Esophagus (tissue), 2 donors: ENCODE results near the gene KDM4B. TPM values are rescaled to one million over a fixed set of nuclear protein-coding genes. Genes with fewer than 3 reads are reported as not detected.

Source experiments
- H3K27ac ChIP-seq, 2 donors: one replicate each; pipeline ENCODE4 v1.5.1; 2013; ENCODE audit warnings: low read depth in 2 of 2, mild to moderate bottlenecking in 2 of 2, inconsistent platforms in 1 of 2, low read length in 1 of 2, moderate library complexity in 1 of 2
- H3K27me3 ChIP-seq, 2 donors: one replicate each; pipeline ENCODE4 v1.6.1; 2013; ENCODE audit warnings: low read length in 2 of 2, control low read depth in 1 of 2, mild to moderate bottlenecking in 1 of 2; ENCODE audit not compliant: insufficient read depth in 2 of 2, control insufficient read depth in 1 of 2
- H3K36me3 ChIP-seq, 2 donors: one replicate each; pipeline ENCODE4 v1.6.1; 2013; ENCODE audit warnings: low read length in 1 of 2; ENCODE audit not compliant: control insufficient read depth in 2 of 2, insufficient read depth in 2 of 2
- H3K4me1 ChIP-seq, 2 donors: one replicate each; pipeline ENCODE4 v1.6.1; 2013; ENCODE audit warnings: low read length in 1 of 2; ENCODE audit not compliant: control insufficient read depth in 2 of 2, insufficient read depth in 2 of 2
- H3K4me3 ChIP-seq, 2 donors: one replicate each; pipeline ENCODE4 v1.5.1; 2013; ENCODE audit warnings: low read length in 2 of 2, mild to moderate bottlenecking in 2 of 2, low read depth in 1 of 2, moderate library complexity in 1 of 2
- H3K9me3 ChIP-seq, 2 donors: one replicate each; pipeline ENCODE4 v1.6.1; 2013; ENCODE audit warnings: mild to moderate bottlenecking in 2 of 2, low read depth in 1 of 2, low read length in 1 of 2, moderate library complexity in 1 of 2; ENCODE audit not compliant: control insufficient read depth in 2 of 2, insufficient read depth in 1 of 2
- WGBS, 2 donors: extraction: QIAGEN DNeasy Blood & Tissue Kit; methylation state at CpG; one replicate each; pipeline ENCODE4 v1.1.7; 2013; 5-methylcytosine and 5-hydroxymethylcytosine counted together
- polyA plus RNA-seq, 2 donors: library from polyadenylated mRNA; stranded (reverse); fragments of 200-250 nt; gene quantifications; one replicate each; pipeline ENCODE4 v1.2.3, GENCODE V29; 2013
- donor health status: healthy with polysubstance abuse.
- donor health status: Bipolar disorder and iron deficiency.

KDM4B gene
- polyA plus RNA-seq, 2 donors, result 10.7 to 26.7 TPM

GRCh38 chr19:5171711-5172110, 202.8 kb downstream of the KDM4B start:
- H3K9me3 ChIP-seq, result peaks cover 0 to 3% of the 10 kb centered on the region in 2 donors
- H3K27ac ChIP-seq, result no peak overlapping the region
- WGBS, 2 donors, result 41 to 46% methylated on average over 9 of the region's 9 CpGs
- no peaks in the 10 kb centered on the region for H3K27me3 ChIP-seq
- no peaks in the 10 kb centered on the region for H3K4me1 ChIP-seq
- H3K36me3 ChIP-seq, result no peaks in the 10 kb centered on the region
- H3K4me3 ChIP-seq, result no peak overlapping the region

DNA sequence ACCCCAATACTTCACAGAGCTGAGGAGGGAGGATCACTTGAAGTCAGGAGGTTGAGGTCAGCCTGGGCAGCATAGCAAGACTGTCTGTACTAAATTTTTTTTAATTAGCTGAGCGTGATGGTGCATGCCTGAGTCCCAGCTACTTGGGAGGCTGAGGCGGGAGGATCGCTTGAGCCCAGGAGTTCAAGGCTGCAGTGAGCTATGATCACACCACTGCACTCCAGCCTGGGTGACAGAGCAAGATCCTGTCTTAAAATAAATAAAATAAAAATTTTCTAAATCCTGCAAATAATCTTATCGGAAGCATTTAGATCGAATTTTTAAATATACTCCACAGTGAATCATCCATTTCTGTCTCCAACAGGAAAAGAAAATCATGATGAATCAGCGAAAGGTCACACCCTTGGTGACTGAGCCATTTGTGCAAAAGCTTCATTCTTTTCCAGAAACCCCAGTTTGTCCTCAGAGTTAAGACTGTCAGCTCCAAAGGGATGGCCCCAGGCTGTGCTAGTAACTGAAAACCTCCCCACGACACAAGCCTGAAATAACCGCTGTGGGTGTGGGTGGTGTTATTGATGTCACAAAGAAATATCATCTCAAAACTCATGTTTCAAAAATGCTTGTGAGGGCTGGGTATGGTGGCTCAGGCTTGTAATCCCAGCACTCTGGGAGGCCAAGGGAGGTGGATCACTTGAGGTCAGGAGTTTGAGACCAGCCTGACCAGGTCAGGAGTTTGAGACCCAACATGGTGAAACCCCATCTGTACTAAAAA, 204.1 kb downstream of the KDM4B start:
- Histone ChIP-seq H3K9me3 (peaks cover 0 to 3% of the 10 kb centered on the region in 2 donors), H3K27ac (peak overlapping the region; percentile 27 to 81), H3K36me3 (no peaks in the 10 kb centered on the region), H3K4me3 (no peak overlapping the region), H3K4me1 (no peaks in the 10 kb centered on the region), H3K27me3 (no peaks in the 10 kb centered on the region)
- WGBS, 2 donors, result 39 to 53% methylated on average over 8 of the region's 8 CpGs

DNA sequence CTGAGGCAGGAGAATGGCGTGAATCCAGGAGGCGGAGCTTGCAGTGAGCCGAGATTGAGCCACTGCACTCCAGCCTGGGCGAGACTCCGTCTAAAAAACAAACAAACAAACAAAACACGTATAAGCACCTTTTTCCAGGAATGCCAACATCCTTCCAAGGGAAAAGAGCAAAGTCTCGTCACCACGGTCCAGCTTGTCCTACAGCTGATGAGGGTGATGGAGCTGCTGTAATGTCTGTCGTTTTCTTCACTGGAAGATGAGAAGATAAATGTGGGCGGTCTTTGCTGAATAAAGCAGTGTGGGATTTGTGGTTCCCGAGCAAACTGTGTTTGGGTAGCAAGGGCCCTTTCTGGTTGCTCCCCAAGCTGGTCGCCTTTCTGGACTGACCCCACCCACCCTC, 205.1 kb downstream of the KDM4B start:
- H3K27ac ChIP-seq, result no peak overlapping the region
- peaks cover 0 to 3% of the 10 kb centered on the region in 2 donors for H3K9me3 ChIP-seq
- H3K36me3 ChIP-seq, result no peaks in the 10 kb centered on the region
- no peaks in the 10 kb centered on the region for H3K27me3 ChIP-seq
- 79% methylated on average over 12 of the region's 12 CpGs for WGBS, 2 donors
- no peak overlapping the region for H3K4me3 ChIP-seq
- H3K4me1 ChIP-seq, result no peaks in the 10 kb centered on the region

DNA sequence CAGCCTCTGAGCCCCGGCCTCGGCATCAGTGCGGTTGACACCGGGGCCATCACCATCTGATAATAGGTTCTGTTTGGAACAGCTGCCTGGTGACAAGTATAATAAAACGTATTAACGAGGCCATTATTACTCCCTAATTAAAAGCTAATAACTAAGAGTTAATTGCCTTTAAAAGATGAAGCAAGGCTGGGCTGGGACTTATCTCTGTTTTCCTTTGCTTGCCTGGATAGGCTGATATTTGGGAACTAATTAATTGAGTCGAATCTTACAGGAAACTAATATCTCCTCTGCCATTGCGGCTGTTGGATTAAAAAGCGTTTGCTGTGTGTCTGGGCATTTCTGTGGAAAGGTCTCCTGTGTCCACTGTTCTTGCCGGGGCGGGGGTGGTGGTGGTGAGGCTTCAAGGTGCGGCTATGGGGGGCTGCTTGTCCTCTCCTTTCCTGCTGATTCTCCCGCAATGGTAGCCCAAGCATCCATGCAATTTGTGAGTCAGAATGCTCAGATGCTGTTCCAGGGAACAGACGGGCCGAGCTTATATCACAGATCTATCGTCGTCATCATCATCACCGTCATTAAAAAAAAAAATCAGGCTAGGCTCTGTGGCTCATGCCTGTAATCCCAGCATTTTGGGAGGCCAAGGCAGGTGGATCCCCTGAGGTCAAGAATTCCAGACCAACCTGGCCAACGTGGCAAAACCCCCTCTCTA, 209.0 kb downstream of the KDM4B start:
- Histone ChIP-seq H3K27me3 (no peaks in the 10 kb centered on the region), H3K4me1 (no peaks in the 10 kb centered on the region), H3K4me3 (no peak overlapping the region), H3K36me3 (no peaks in the 10 kb centered on the region), H3K27ac (no peak overlapping the region), H3K9me3 (no peaks in the 10 kb centered on the region)
- 69 to 80% methylated on average over 19 of the region's 19 CpGs for WGBS, 2 donors

- no peaks in the 10 kb centered on the region for H3K36me3 ChIP-seq
- H3K4me3 ChIP-seq, result no peak overlapping the region
- WGBS, 2 donors, result 95% methylated on average over 3 of the region's 3 CpGs
- H3K4me1 ChIP-seq, result no peaks in the 10 kb centered on the region
- H3K9me3 ChIP-seq, result no peaks in the 10 kb centered on the region
- no peaks in the 10 kb centered on the region for H3K27me3 ChIP-seq
- H3K27ac ChIP-seq, result no peak overlapping the region
Observed at GRCh38 chr19:5178841-5179240, 209.9 kb downstream of the KDM4B start.

- Histone ChIP-seq H3K4me3 (no peak overlapping the region), H3K4me1 (no peaks in the 10 kb centered on the region), H3K27me3 (no peaks in the 10 kb centered on the region), H3K36me3 (no peaks in the 10 kb centered on the region), H3K9me3 (no peaks in the 10 kb centered on the region), H3K27ac (no peak overlapping the region)
- WGBS, 2 donors, result 80 to 82% methylated on average over 16 of the region's 16 CpGs
Observed at GRCh38 chr19:5179256-5179655, 210.3 kb downstream of the KDM4B start.

- Histone ChIP-seq H3K36me3 (no peaks in the 10 kb centered on the region), H3K27ac (no peak overlapping the region), H3K4me1 (no peaks in the 10 kb centered on the region), H3K9me3 (no peaks in the 10 kb centered on the region), H3K4me3 (no peak overlapping the region), H3K27me3 (no peaks in the 10 kb centered on the region)
- 92 to 100% methylated on average over 2 of the region's 2 CpGs for WGBS, 2 donors
Observed at GRCh38 chr19:5181329-5181728, 212.4 kb downstream of the KDM4B start.

DNA sequence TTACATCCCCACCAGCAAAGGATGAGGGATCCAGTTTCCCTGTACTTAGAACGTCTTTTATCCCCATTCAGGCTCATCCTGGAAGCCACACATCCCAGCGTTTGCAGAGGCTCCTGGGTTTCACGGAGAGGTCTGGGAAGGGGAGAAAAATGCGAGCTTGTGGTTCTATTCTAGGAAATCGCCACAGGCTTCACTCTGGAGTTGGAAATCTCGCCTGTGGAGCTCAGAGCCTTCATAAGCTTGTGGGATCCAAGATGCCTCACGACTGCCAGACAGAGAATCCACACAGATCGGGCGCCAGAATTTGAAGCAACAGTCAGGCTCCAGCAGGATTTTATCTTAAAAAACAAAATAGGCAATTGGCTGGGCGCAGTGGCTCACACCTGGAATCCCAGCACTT, 213.8 kb downstream of the KDM4B start:
- Histone ChIP-seq H3K9me3 (no peaks in the 10 kb centered on the region), H3K4me1 (no peaks in the 10 kb centered on the region), H3K27ac (no peak overlapping the region), H3K27me3 (no peaks in the 10 kb centered on the region), H3K36me3 (no peaks in the 10 kb centered on the region), H3K4me3 (no peak overlapping the region)
- WGBS, 2 donors, result 61 to 62% methylated on average over 10 of the region's 10 CpGs

- no peaks in the 10 kb centered on the region for H3K36me3 ChIP-seq
- H3K9me3 ChIP-seq, result no peaks in the 10 kb centered on the region
- 86 to 88% methylated on average over 3 of the region's 3 CpGs for WGBS, 2 donors
- no peaks in the 10 kb centered on the region for H3K27me3 ChIP-seq
- H3K27ac ChIP-seq, result no peak overlapping the region
- no peaks in the 10 kb centered on the region for H3K4me1 ChIP-seq
- no peak overlapping the region for H3K4me3 ChIP-seq
Observed at GRCh38 chr19:5183616-5184015, 214.7 kb downstream of the KDM4B start.

DNA sequence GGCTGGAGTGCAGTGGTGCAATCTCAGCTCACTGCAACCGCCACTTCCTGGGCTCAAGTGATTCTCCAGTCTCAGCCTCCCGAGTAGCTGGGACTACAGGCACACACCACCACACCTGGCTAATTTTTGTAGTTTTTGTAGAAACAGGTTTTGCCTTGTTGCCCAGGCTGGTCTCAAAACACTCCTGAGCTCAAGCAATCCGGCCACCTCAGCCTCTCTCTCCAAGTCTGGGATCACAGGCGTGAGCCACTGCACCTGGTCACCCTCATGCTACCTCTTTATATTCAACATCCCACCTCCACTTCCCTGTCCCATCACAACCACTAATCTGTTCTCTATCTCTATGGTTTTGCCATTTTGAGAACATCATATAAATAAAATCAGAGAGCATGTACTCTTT, 216.0 kb downstream of the KDM4B start:
- Histone ChIP-seq H3K27me3 (no peaks in the 10 kb centered on the region), H3K4me3 (no peak overlapping the region), H3K4me1 (no peaks in the 10 kb centered on the region), H3K36me3 (no peaks in the 10 kb centered on the region), H3K9me3 (no peaks in the 10 kb centered on the region), H3K27ac (no peak overlapping the region)
- 86 to 90% methylated on average over 4 of the region's 4 CpGs for WGBS, 2 donors
